HCT116 (cell line): ENCODE data around the gene MRAS. TPM values are rescaled to one million over a fixed set of nuclear protein-coding genes. Genes with fewer than 3 reads are reported as not detected.

Experiments
- ATAC-seq: fragments of 200-7000 bp; cut with Tn5 transposase; 2 replicates; pipeline ENCODE4 v1.9.1; 2020; ENCODE audit warnings: mild to moderate bottlenecking, moderate library complexity
- BruUV-seq: library from RNA; stranded (reverse); fragments of 400-500 nt; replicated peaks from 2 replicates; lab custom pipeline; 2021; lab: Mats Ljungman, UMichigan
- CTCF ChIA-PET: fragments of 300-600 bp; sonication (Branson Sonifier 250); formaldehyde crosslinking; loops from one replicate; lab custom pipeline; 2021; ENCODE audit warnings: antibody characterized with exemption; lab: Charles Lee
- POLR2A ChIA-PET: fragments of 300-600, 350-600 bp; sonication (Branson Sonifier 250); formaldehyde crosslinking; loops from one replicate; lab custom pipeline; 2021; ENCODE audit warnings: antibody characterized with exemption; lab: Charles Lee
- RAD21 ChIA-PET, 2 experiments: fragments of 300-600 bp; sonication (Branson Sonifier 250); formaldehyde crosslinking; loops; one replicate each; lab custom pipeline; 2023; ENCODE audit warnings: low total read pairs in 2 of 2; ENCODE audit not compliant: uncharacterized antibody in 2 of 2, unreplicated experiment in 2 of 2, low non-redundant PET in 1 of 2; lab: Charles Lee
- DNase-seq: peaks from one replicate; pipeline ENCODE4 v3.0.0-alpha.2; 2010; ENCODE audit warnings: low read depth, low spot score
- H2AFZ ChIP-seq: fragments of 200-600 bp; shearing (Covaris generic), sonication (generic); 2 replicates; pipeline ENCODE4 v1.6.1; 2017; ENCODE audit warnings: low read depth, mixed run types, mixed read lengths, antibody characterized with exemption, low read length; ENCODE audit not compliant: poor library complexity, severe bottlenecking
- H3K27ac ChIP-seq: 2 replicates; pipeline ENCODE4 v1.5.1; 2012; ENCODE audit warnings: low read depth, low read length
- H3K27me3 ChIP-seq: fragments of 200-600 bp; sonication (generic); 2 replicates; pipeline ENCODE4 v1.6.1; 2016; ENCODE audit warnings: mixed run types, low read length, mixed read lengths; ENCODE audit not compliant: insufficient read depth
- H3K36me3 ChIP-seq, 2 experiments: fragments of 200-500 bp in 1 of 2; fragments of 200-600 bp in 1 of 2; sonication (Bioruptor generic) in 1 of 2; sonication (generic) in 1 of 2; 2 replicates each; pipeline versions ENCODE4 v1.5.1 to v1.6.1; 2014 to 2016; ENCODE audit warnings: low read length in 2 of 2, inconsistent platforms in 1 of 2, mixed read lengths in 1 of 2, mixed run types in 1 of 2; ENCODE audit not compliant: insufficient read depth in 2 of 2, control insufficient read depth in 1 of 2
- H3K4me1 ChIP-seq, 2 experiments: fragments of 200-600 bp in 1 of 2; sonication (generic) in 1 of 2; 2 replicates each; pipeline versions ENCODE4 v1.5.1 to v1.6.1; 2012 to 2017; ENCODE audit warnings: low read length in 2 of 2, inconsistent platforms in 1 of 2, mild to moderate bottlenecking in 1 of 2, mixed read lengths in 1 of 2, mixed run types in 1 of 2, moderate library complexity in 1 of 2; ENCODE audit not compliant: insufficient read depth in 2 of 2, control insufficient read depth in 1 of 2
- H3K4me2 ChIP-seq: fragments of 200-600 bp; sonication (generic); 2 replicates; pipeline ENCODE4 v1.6.1; 2017; ENCODE audit warnings: mixed run types, low read length, mixed read lengths
- H3K4me3 ChIP-seq, 2 experiments: fragments of 200-600 bp in 1 of 2; sonication (generic) in 1 of 2; replicated peaks in 1 of 2; 2 replicates each; pipeline ENCODE4 v1.5.1; 2011 to 2016; ENCODE audit warnings: low read length in 2 of 2, control low read depth in 1 of 2, low read depth in 1 of 2, mild to moderate bottlenecking in 1 of 2, mixed read lengths in 1 of 2, mixed run types in 1 of 2
- H3K79me2 ChIP-seq: fragments of 200-600 bp; sonication (generic); 2 replicates; pipeline ENCODE4 v1.6.1; 2017; ENCODE audit warnings: mild to moderate bottlenecking, mixed run types, low read length, moderate library complexity, mixed read lengths; ENCODE audit not compliant: insufficient read depth
- H3K9ac ChIP-seq: fragments of 200-600 bp; sonication (generic); 2 replicates; pipeline ENCODE4 v1.6.1; 2016; ENCODE audit warnings: low read length, mixed read lengths
- H3K9me2 ChIP-seq: fragments of 200-600 bp; sonication (generic), shearing (Covaris generic); 2 replicates; pipeline ENCODE4 v1.6.1; 2017; ENCODE audit warnings: mixed run types, mild to moderate bottlenecking, moderate library complexity; ENCODE audit not compliant: insufficient read depth
- H3K9me3 ChIP-seq, 2 experiments: fragments of 200-500 bp in 1 of 2; fragments of 200-600 bp in 1 of 2; sonication (Bioruptor generic) in 1 of 2; sonication (generic) in 1 of 2; 2 replicates each; pipeline ENCODE4 v1.6.1; 2014 to 2017; ENCODE audit warnings: low read length in 2 of 2, mixed read lengths in 2 of 2, inconsistent platforms in 1 of 2, low read depth in 1 of 2, mild to moderate bottlenecking in 1 of 2, mixed run types in 1 of 2, moderate library complexity in 1 of 2; ENCODE audit not compliant: control insufficient read depth in 1 of 2, insufficient read depth in 1 of 2
- H4K20me1 ChIP-seq: fragments of 200-600 bp; sonication (generic), shearing (Covaris generic); 2 replicates; pipeline ENCODE4 v1.6.1; 2017; ENCODE audit warnings: mixed run types, mild to moderate bottlenecking, moderate library complexity; ENCODE audit not compliant: insufficient read depth
- CBX3 ChIP-seq: IDR thresholded peaks from 2 replicates; pipeline ENCODE4 v1.6.1; 2012; ENCODE audit warnings: low read depth
- CEBPB ChIP-seq: IDR thresholded peaks from 2 replicates; pipeline ENCODE4 v1.6.1; 2012; ENCODE audit warnings: low read depth
- EGR1 ChIP-seq: IDR thresholded peaks from 2 replicates; pipeline ENCODE4 v1.6.1; 2012; ENCODE audit warnings: low read depth
- EZH2phosphoT487 ChIP-seq: fragments of 200-600 bp; IDR thresholded peaks from 2 replicates; pipeline ENCODE4 v1.6.1; 2018; ENCODE audit warnings: antibody characterized with exemption, borderline replicate concordance
- FOSL1 ChIP-seq: IDR thresholded peaks from 2 replicates; pipeline ENCODE4 v1.6.1; 2012; ENCODE audit warnings: low read depth
- JUND ChIP-seq: IDR thresholded peaks from 2 replicates; pipeline ENCODE4 v1.6.1; 2012
- RAD21 ChIP-seq: IDR thresholded peaks from 2 replicates; pipeline ENCODE4 v1.6.1; 2012; ENCODE audit warnings: low read depth, mild to moderate bottlenecking
- REST ChIP-seq: IDR thresholded peaks from 2 replicates; pipeline ENCODE4 v1.6.1; 2012; ENCODE audit warnings: low read depth
- SIN3A ChIP-seq: IDR thresholded peaks from 2 replicates; pipeline ENCODE4 v1.6.1; 2012; ENCODE audit warnings: low read depth
- SRF ChIP-seq: IDR thresholded peaks from 2 replicates; pipeline ENCODE4 v1.6.1; 2012; ENCODE audit warnings: low read depth
- TCF7L2 ChIP-seq: IDR thresholded peaks from 2 replicates; pipeline ENCODE4 v1.7.0; 2011; ENCODE audit warnings: borderline replicate concordance, inconsistent platforms; ENCODE audit not compliant: insufficient read depth, insufficient read length; ENCODE audit errors: extremely low read depth
- YY1 ChIP-seq: IDR thresholded peaks from 2 replicates; pipeline ENCODE4 v1.6.1; 2011; ENCODE audit warnings: low read length, low read depth, moderate library complexity, mild to moderate bottlenecking; ENCODE audit not compliant: insufficient replicate concordance; ENCODE audit errors: extremely low read depth
- ZBTB33 ChIP-seq: IDR thresholded peaks from 2 replicates; pipeline ENCODE4 v1.6.1; 2011; ENCODE audit warnings: mild to moderate bottlenecking, low read length, moderate library complexity; ENCODE audit not compliant: insufficient replicate concordance; ENCODE audit errors: extremely low read depth
- ZFX ChIP-seq: fragments of 450-650 bp; IDR thresholded peaks from 2 replicates; pipeline ENCODE4 v1.6.1; 2017
- intact Hi-C: fragments of 100-400 bp; cut with micrococcal nuclease; formaldehyde crosslinking; loops from 2 replicates; pipeline ENCODE4 v1.10.0; 2022
- total RNA-seq: library from RNA; stranded (reverse); gene quantifications from one replicate; pipeline ENCODE4 v1.2.1, GENCODE V29; 2021; ENCODE audit not compliant: unreplicated experiment

Gene MRAS
- total RNA-seq, 1 experiment from 2014 or later = 13.5 TPM

GRCh38 chr3:138407236-138407907 lies 59.0 kb downstream of the MRAS start:
- Histone ChIP-seq H2AFZ (no peak overlapping the region), H3K9me2 (no peaks in the 10 kb centered on the region), H3K27ac (no peak overlapping the region), H3K9ac (no peak overlapping the region), H3K4me3 (no peak overlapping the region), H3K79me2 (no peaks in the 10 kb centered on the region), H4K20me1 (no peaks in the 10 kb centered on the region), H3K9me3 (no peaks in the 10 kb centered on the region), H3K36me3 (no peaks in the 10 kb centered on the region), H3K4me1 (no peaks in the 10 kb centered on the region), H3K27me3 (no peaks in the 10 kb centered on the region), H3K4me2 (no peak overlapping the region)
- BruUV-seq = no TSS peak
- DNase-seq (no peak), ATAC-seq (no peak)
- POLR2A ChIA-PET = no interaction called here
- no peak for TF ChIP-seq EZH2phosphoT487
- TF ChIP-seq EGR1 = no peak
- TF ChIP-seq TCF7L2 = no peak
- RAD21 ChIA-PET = no interaction called here
- CTCF ChIA-PET = no interaction called here
- intact Hi-C loops = no loop called here

- no peak overlapping the region for H3K4me2 ChIP-seq
- no peaks in the 10 kb centered on the region for H3K36me3 ChIP-seq
- no peaks in the 10 kb centered on the region for H3K9me3 ChIP-seq
- H3K4me1 ChIP-seq = no peaks in the 10 kb centered on the region
- H3K9me2 ChIP-seq = no peaks in the 10 kb centered on the region
- BruUV-seq = no TSS peak
- no peaks in the 10 kb centered on the region for H3K27me3 ChIP-seq
- H3K9ac ChIP-seq = no peak overlapping the region
- no peaks in the 10 kb centered on the region for H3K79me2 ChIP-seq
- no peak overlapping the region for H3K27ac ChIP-seq
- CTCF ChIA-PET = interaction anchor here (0.7 to 1.0 kb wide), 2 partner anchors 9 kb away, joined by 3 to 4 read pairs; no protein-coding TSS in a partner anchor
- H4K20me1 ChIP-seq = no peaks in the 10 kb centered on the region
- ATAC-seq = no peak
- intact Hi-C loops = no loop called here
- H2AFZ ChIP-seq = no peak overlapping the region
- RAD21 ChIA-PET = no interaction called here
- POLR2A ChIA-PET = no interaction called here
- H3K4me3 ChIP-seq = no peak overlapping the region
- DNase-seq = no peak
- TF ChIP-seq SRF (no peak), CBX3 (no peak), EGR1 (no peak), REST (no peak), ZBTB33 (no peak), SIN3A (no peak), CEBPB (no peak), RAD21 (no peak), JUND (no peak), YY1 (no peak), FOSL1 (no peak), ZFX (no peak)
These were observed 60.6 kb downstream of the MRAS start for GRCh38 chr3:138408751-138409570.
